CD4-positive, alpha-beta T cell (primary cell): ENCODE data around the gene TAOK3. TPM values are rescaled to one million over a fixed set of nuclear protein-coding genes. Genes with fewer than 3 reads are reported as not detected.
"Not testable (repeated sequence)": the region's sequence is repeated elsewhere in the genome, so short reads cannot be mapped to it uniquely, and the experiment has no call there.

ENCODE experiments used
- ATAC-seq: fragments of 200-7000 bp; cut with Tn5 transposase; one replicate; pipeline ENCODE4 v1.10.0; 2022; ENCODE audit warnings: mild to moderate bottlenecking; ENCODE audit not compliant: poor library complexity
- CTCF ChIA-PET: fragments of 350-600 bp; sonication (Branson Sonifier 250); formaldehyde crosslinking; loops from one replicate; lab custom pipeline; 2021; ENCODE audit warnings: antibody characterized with exemption, inconsistent platforms; lab: Charles Lee
- POLR2A ChIA-PET: fragments of 350-600 bp; sonication (Branson Sonifier 250); formaldehyde crosslinking; loops from one replicate; lab custom pipeline; 2021; ENCODE audit warnings: antibody characterized with exemption, inconsistent platforms; lab: Charles Lee
- DNase-seq, 14 experiments: peaks; one replicate each; pipeline ENCODE4 v3.0.0-alpha.2; 2013 to 2020; ENCODE audit warnings: mixed read lengths in 2 of 14
- H3K27ac ChIP-seq, 2 donors: one replicate each; pipeline versions ENCODE4 v1.5.1 to v1.7.0; 2013; ENCODE audit warnings: low read length in 2 of 2, low read depth in 1 of 2, mild to moderate bottlenecking in 1 of 2
- H3K27me3 ChIP-seq, 2 experiments: 1 replicate in 1 of 2; 2 replicates in 1 of 2; pipeline versions ENCODE4 v1.6.1 to v1.7.0; 2013; ENCODE audit warnings: low read length in 2 of 2, control low read depth in 1 of 2, mild to moderate bottlenecking in 1 of 2, moderate library complexity in 1 of 2; ENCODE audit not compliant: insufficient read depth in 2 of 2, control insufficient read depth in 1 of 2
- H3K36me3 ChIP-seq: one replicate; pipeline ENCODE4 v1.6.1; 2013; ENCODE audit warnings: low read length, control low read depth; ENCODE audit not compliant: insufficient read depth
- H3K4me1 ChIP-seq: one replicate; pipeline ENCODE4 v1.6.1; 2013; ENCODE audit warnings: low read length, control low read depth; ENCODE audit not compliant: insufficient read depth
- H3K4me3 ChIP-seq: one replicate; pipeline ENCODE4 v1.5.1; 2013; ENCODE audit warnings: mild to moderate bottlenecking, low read length, moderate library complexity
- H3K9me3 ChIP-seq, 2 experiments: 1 replicate in 1 of 2; 2 replicates in 1 of 2; pipeline versions ENCODE4 v1.6.1 to v1.7.0; 2013; ENCODE audit warnings: low read length in 2 of 2, mild to moderate bottlenecking in 2 of 2, control low read depth in 1 of 2, moderate library complexity in 1 of 2; ENCODE audit not compliant: control insufficient read depth in 1 of 2, insufficient read depth in 1 of 2
- H3K27ac Mint-ChIP-seq: one replicate; pipeline ENCODE4 v1.8.0; 2020; ENCODE audit warnings: mixed read lengths
- H3K27me3 Mint-ChIP-seq: one replicate; pipeline ENCODE4 v1.8.0; 2021; ENCODE audit warnings: mixed read lengths
- H3K36me3 Mint-ChIP-seq: one replicate; pipeline ENCODE4 v1.8.0; 2021; ENCODE audit warnings: low read depth, mixed read lengths
- H3K4me1 Mint-ChIP-seq: one replicate; pipeline ENCODE4 v1.8.0; 2021; ENCODE audit warnings: low read depth, mixed read lengths
- H3K4me3 Mint-ChIP-seq: one replicate; pipeline ENCODE4 v1.8.0; 2020; ENCODE audit warnings: mild to moderate bottlenecking, mixed read lengths
- H3K9me3 Mint-ChIP-seq: one replicate; pipeline ENCODE4 v1.8.0; 2020; ENCODE audit warnings: mixed read lengths
- CTCF ChIP-seq: fragments of 200-600 bp; IDR thresholded peaks from one replicate; pipeline ENCODE4 v1.8.0; 2022; ENCODE audit warnings: antibody characterized with exemption, mild to moderate bottlenecking
- intact Hi-C, 2 experiments: fragments of 100-400 bp; cut with DNase I in 1 of 2; cut with micrococcal nuclease in 1 of 2; formaldehyde crosslinking; loops; one replicate each; pipeline versions ENCODE4 v1.15.1 to v1.9.0; 2023 to 2025; cut with DNase I, micrococcal nuclease
- total RNA-seq, 174 experiments: library from RNA in 2 of 174; stranded (reverse) in 2 of 174; gene quantifications; one replicate each; pipeline ENCODE4 v1.2.3 and lab custom pipeline; 2021 to 2026

The TAOK3 gene
- total RNA-seq, 2 experiments from 2014 or later: 53.5 to 56.6 TPM

- Mint-ChIP-seq H3K4me1 (peaks cover 10% of the 10 kb centered on the region), H3K4me3 (no peak overlapping the region), H3K27me3 (no peaks in the 10 kb centered on the region), H3K27ac (no peak overlapping the region), H3K36me3 (peaks cover 73% of the 10 kb centered on the region), H3K9me3 (peaks cover 3% of the 10 kb centered on the region)
- ATAC-seq: no peak
- CTCF ChIA-PET: no interaction called here
- H3K27me3 ChIP-seq: no peaks in the 10 kb centered on the region
- H3K4me1 ChIP-seq: no peaks in the 10 kb centered on the region
- no peak overlapping the region for H3K27ac ChIP-seq
- intact Hi-C loops: no loop called here
- H3K9me3 ChIP-seq: no peaks in the 10 kb centered on the region
- POLR2A ChIA-PET: no interaction called here
- no peak for TF ChIP-seq CTCF
- no peak for DNase-seq
- H3K4me3 ChIP-seq: no peak overlapping the region
- peaks cover 24% of the 10 kb centered on the region for H3K36me3 ChIP-seq
Observed at GRCh38 chr12:118256352-118256751, 116.4 kb downstream of the TAOK3 start.

- Histone ChIP-seq H3K4me1 (no peaks in the 10 kb centered on the region), H3K4me3 (no peak overlapping the region), H3K27ac (no peak overlapping the region), H3K36me3 (peaks cover 15% of the 10 kb centered on the region), H3K9me3 (no peaks in the 10 kb centered on the region), H3K27me3 (no peaks in the 10 kb centered on the region)
- H3K4me1 Mint-ChIP-seq: peaks cover 5% of the 10 kb centered on the region
- intact Hi-C loops: no loop called here
- ATAC-seq (no peak), DNase-seq (no peak)
- H3K36me3 Mint-ChIP-seq: peaks cover 38% of the 10 kb centered on the region
- no peak for TF ChIP-seq CTCF
- ChIA-PET POLR2A (interaction anchor here (0.7 kb wide), 1 partner anchor 127 kb away, joined by 3 read pairs; the partner anchor contains the start of gene SUDS3), CTCF (interaction anchor here (0.6 kb wide), 1 partner anchor 1061 kb away, joined by 4 read pairs; no protein-coding TSS in a partner anchor)
- no peak overlapping the region for H3K27ac Mint-ChIP-seq
- H3K9me3 Mint-ChIP-seq: no peaks in the 10 kb centered on the region
- no peaks in the 10 kb centered on the region for H3K27me3 Mint-ChIP-seq
- H3K4me3 Mint-ChIP-seq: no peak overlapping the region
Observed at GRCh38 chr12:118249547-118249946, 123.2 kb downstream of the TAOK3 start.

GRCh38 chr12:118245886-118246285 lies 126.8 kb downstream of the TAOK3 start:
- H3K9me3 ChIP-seq, H3K27ac Mint-ChIP-seq, H3K4me3 Mint-ChIP-seq, ATAC-seq, CTCF ChIA-PET, H3K4me3 ChIP-seq, H3K4me1 Mint-ChIP-seq, H3K27me3 ChIP-seq, H3K4me1 ChIP-seq, H3K27me3 Mint-ChIP-seq, POLR2A ChIA-PET, H3K27ac ChIP-seq, intact Hi-C loops, H3K9me3 Mint-ChIP-seq, DNase-seq: not testable (repeated sequence)
- peaks cover 37% of the 10 kb centered on the region for H3K36me3 Mint-ChIP-seq
- peaks cover 23% of the 10 kb centered on the region for H3K36me3 ChIP-seq

- Histone ChIP-seq H3K4me1 (no peaks in the 10 kb centered on the region), H3K9me3 (no peaks in the 10 kb centered on the region), H3K27me3 (no peaks in the 10 kb centered on the region), H3K27ac (no peak overlapping the region), H3K36me3 (peaks cover 57% of the 10 kb centered on the region), H3K4me3 (no peak overlapping the region)
- intact Hi-C loops: no loop called here
- no peaks in the 10 kb centered on the region for H3K9me3 Mint-ChIP-seq
- no peaks in the 10 kb centered on the region for H3K4me1 Mint-ChIP-seq
- H3K4me3 Mint-ChIP-seq: no peak overlapping the region
- ATAC-seq: no peak
- no peak overlapping the region for H3K27ac Mint-ChIP-seq
- no peak for DNase-seq
- ChIA-PET POLR2A (no interaction called here), CTCF (no interaction called here)
- TF ChIP-seq CTCF: no peak
- peaks cover 76% of the 10 kb centered on the region for H3K36me3 Mint-ChIP-seq
- H3K27me3 Mint-ChIP-seq: no peaks in the 10 kb centered on the region
Observed at GRCh38 chr12:118238888-118239287, 133.8 kb downstream of the TAOK3 start.
